Kidney (tissue), 14 donors: ENCODE data around the gene FER. TPM values are rescaled to one million over a fixed set of nuclear protein-coding genes. Genes with fewer than 3 reads are reported as not detected.

ENCODE experiments used
- DNase-seq, 5 donors: peaks; one replicate each; pipeline ENCODE4 v3.0.0-alpha.2; 2013 to 2020
- FAIRE-seq: peaks from 2 replicates; lab custom pipeline; 2012; peaks lifted over from hg19 to GRCh38; lab: Jason Lieb, UNC
- H3K27ac ChIP-seq, 2 donors: one replicate each; pipeline ENCODE4 v1.7.0; 2013; ENCODE audit warnings: low read depth in 2 of 2, low read length in 2 of 2, inconsistent platforms in 1 of 2
- H3K27me3 ChIP-seq: one replicate; pipeline ENCODE4 v1.7.1; 2013; ENCODE audit warnings: low read length, inconsistent platforms; ENCODE audit not compliant: control insufficient read depth, insufficient read depth
- H3K36me3 ChIP-seq, 3 donors: one replicate each; pipeline versions ENCODE4 v1.7.0 to v1.7.1; 2013; ENCODE audit warnings: low read length in 3 of 3, control low read depth in 1 of 3, inconsistent platforms in 1 of 3; ENCODE audit not compliant: insufficient read depth in 3 of 3, control insufficient read depth in 2 of 3
- H3K4me1 ChIP-seq, 3 donors: one replicate each; pipeline versions ENCODE4 v1.7.0 to v1.7.1; 2013; ENCODE audit warnings: low read length in 3 of 3, inconsistent platforms in 1 of 3, low read depth in 1 of 3; ENCODE audit not compliant: control insufficient read depth in 2 of 3, insufficient read depth in 2 of 3
- H3K4me3 ChIP-seq, 3 donors: one replicate each; pipeline versions ENCODE4 v1.7.0 to v1.8.1; 2013; ENCODE audit warnings: low read length in 3 of 3, control low read depth in 1 of 3, inconsistent platforms in 1 of 3
- H3K9ac ChIP-seq, 3 donors: one replicate each; pipeline versions ENCODE4 v1.7.0 to v1.7.1; 2013; ENCODE audit warnings: low read length in 3 of 3, control low read depth in 1 of 3, inconsistent platforms in 1 of 3
- H3K9me3 ChIP-seq, 3 donors: one replicate each; pipeline versions ENCODE4 v1.7.0 to v1.7.1; 2013; ENCODE audit warnings: low read length in 3 of 3, control low read depth in 1 of 3, inconsistent platforms in 1 of 3; ENCODE audit not compliant: control insufficient read depth in 2 of 3, insufficient read depth in 1 of 3
- intact Hi-C: fragments of 100-400 bp; cut with DNase I; formaldehyde crosslinking; loops from one replicate; pipeline ENCODE4 v1.11.1; 2022
- polyA plus RNA-seq: library from polyadenylated mRNA; stranded (reverse); fragments of 350-450 nt; fragmentation: Illumina TruSeq; extraction: RNeasy Lipid Tissue Mini Kit (QIAGEN cat#74804); gene quantifications from one replicate; pipeline ENCODE4 v1.2.3, GENCODE V29; 2014; ENCODE audit warnings: low read depth, low replicate concordance; ENCODE audit not compliant: insufficient read depth
- total RNA-seq: library from RNA; stranded (reverse); fragmentation: NEBNext Ultra II Directional; extraction: Animal tissue kit (Norgen Biotek cat#: 25700); gene quantifications from one replicate; pipeline ENCODE4 v1.2.1, GENCODE V29; 2021
- TF ChIP-seq, protein P1 (sequence below): IDR thresholded peaks from 3 replicates; pipeline ENCODE4 v1.5.1; 2012; ENCODE audit warnings: mild to moderate bottlenecking, moderate library complexity, borderline replicate concordance; ENCODE audit not compliant: insufficient read depth; ENCODE audit errors: extremely low read depth
- donor health status: control.
- donor health status: control.
- donor health status: control.
- donor health status: control.
- donor health status: control.
- donor health status: DM: yes; HTN: yes; CAD: no.
- donor health status: Normal renal cell carcinoma (clear cell type).

Gene FER
- total and polyA plus RNA-seq, 2 donors from 2014 or later: 2.1 to 38.2 TPM

DNA sequence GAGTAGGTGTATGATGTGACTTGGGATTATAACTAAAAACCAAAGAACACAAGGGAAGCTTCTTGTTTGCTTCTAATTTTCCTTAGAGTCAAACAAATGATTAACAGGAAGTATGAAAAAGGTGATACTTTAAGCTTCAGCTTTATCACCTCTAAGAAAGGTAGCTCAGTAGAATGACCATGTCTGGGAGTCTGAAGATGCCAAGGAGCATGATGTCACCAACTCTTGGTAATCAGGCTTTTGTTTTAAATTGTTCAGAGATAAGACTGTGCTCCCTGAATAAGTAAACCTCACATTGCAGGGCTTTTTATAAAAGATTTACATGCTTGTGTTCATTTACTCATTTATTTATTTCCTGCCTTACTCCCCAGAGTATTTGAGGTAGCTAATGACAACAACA lies 169.9 kb downstream of the FER start:
- Histone ChIP-seq H3K4me3 (no peak overlapping the region), H3K9me3 (no peaks in the 10 kb centered on the region), H3K4me1 (no peaks in the 10 kb centered on the region), H3K27me3 (no peaks in the 10 kb centered on the region), H3K9ac (no peak overlapping the region), H3K27ac (no peak overlapping the region), H3K36me3 (no peaks in the 10 kb centered on the region)
- no peak for FAIRE-seq
- intact Hi-C loops: no loop called here
- DNase-seq: no peak
- TF ChIP-seq, protein P1, sequence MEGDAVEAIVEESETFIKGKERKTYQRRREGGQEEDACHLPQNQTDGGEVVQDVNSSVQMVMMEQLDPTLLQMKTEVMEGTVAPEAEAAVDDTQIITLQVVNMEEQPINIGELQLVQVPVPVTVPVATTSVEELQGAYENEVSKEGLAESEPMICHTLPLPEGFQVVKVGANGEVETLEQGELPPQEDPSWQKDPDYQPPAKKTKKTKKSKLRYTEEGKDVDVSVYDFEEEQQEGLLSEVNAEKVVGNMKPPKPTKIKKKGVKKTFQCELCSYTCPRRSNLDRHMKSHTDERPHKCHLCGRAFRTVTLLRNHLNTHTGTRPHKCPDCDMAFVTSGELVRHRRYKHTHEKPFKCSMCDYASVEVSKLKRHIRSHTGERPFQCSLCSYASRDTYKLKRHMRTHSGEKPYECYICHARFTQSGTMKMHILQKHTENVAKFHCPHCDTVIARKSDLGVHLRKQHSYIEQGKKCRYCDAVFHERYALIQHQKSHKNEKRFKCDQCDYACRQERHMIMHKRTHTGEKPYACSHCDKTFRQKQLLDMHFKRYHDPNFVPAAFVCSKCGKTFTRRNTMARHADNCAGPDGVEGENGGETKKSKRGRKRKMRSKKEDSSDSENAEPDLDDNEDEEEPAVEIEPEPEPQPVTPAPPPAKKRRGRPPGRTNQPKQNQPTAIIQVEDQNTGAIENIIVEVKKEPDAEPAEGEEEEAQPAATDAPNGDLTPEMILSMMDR: no peak

DNA sequence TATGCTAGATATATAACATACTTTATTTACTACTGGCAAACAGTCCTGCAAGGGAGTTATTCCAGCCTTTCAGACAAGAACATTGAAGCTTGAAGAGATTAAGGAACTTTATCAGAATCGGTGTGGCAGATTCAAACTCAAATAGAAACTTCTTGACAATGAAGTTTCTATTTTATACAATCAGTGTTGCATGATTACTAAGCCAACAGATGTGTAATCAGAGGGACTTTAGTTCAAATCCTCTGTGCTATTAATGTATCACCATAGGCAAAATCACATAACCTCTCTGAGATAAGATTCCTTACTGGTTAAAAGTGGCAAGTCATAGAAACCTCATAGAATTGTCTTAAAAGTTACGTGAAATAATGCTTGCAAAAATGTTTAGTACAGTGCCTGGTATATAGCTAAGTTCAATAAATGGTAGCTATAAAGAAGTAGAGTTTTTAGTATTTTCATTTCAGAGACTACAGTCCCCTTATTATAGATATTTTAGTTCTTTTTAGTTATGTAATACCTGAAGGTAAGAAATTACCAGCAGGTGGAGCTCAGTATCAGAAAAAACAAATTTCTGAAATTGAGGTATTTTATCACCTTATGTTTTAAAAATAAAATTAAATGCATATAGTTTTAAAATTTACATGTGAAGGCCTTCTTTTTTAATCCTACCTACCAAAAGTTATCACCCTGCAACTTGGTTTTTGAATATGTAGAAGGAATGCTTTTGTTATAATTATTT lies 172.1 kb downstream of the FER start:
- Histone ChIP-seq H3K27ac (no peak overlapping the region), H3K4me3 (no peak overlapping the region), H3K27me3 (no peaks in the 10 kb centered on the region), H3K9me3 (no peaks in the 10 kb centered on the region), H3K36me3 (no peaks in the 10 kb centered on the region), H3K4me1 (no peaks in the 10 kb centered on the region), H3K9ac (no peak overlapping the region)
- TF ChIP-seq, protein P1: no peak
- intact Hi-C loops: no loop called here
- DNase-seq: no peak
- FAIRE-seq: peak; percentile 45

DNA sequence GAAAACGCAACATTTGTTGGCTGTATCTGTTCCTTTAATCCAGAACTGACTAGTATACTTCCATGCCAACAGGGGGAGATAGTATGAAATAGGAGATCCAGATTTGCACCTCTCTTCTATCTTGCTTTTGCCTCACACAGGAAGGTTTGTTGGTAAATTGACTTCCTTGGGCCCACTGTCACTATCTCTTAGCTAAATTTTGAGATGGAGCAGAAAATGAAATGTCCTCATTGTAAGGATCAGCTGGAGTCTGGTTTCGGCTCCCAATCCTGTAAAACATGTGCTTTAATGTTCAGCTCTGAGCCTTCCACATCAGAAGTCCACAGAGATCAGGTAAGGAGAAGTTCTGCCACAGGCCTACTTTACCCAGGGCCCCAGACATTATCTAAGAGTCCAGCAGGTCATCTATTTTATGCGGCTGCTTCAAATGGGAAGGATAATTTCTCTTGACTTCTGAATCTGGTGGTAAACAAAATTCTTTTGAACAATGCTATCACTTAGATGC lies 176.8 kb downstream of the FER start:
- DNase-seq (no peak), FAIRE-seq (no peak)
- Histone ChIP-seq H3K36me3 (no peaks in the 10 kb centered on the region), H3K4me1 (no peaks in the 10 kb centered on the region), H3K27ac (no peak overlapping the region), H3K9me3 (no peaks in the 10 kb centered on the region), H3K27me3 (no peaks in the 10 kb centered on the region), H3K9ac (no peak overlapping the region), H3K4me3 (no peak overlapping the region)
- TF ChIP-seq, protein P1: no peak
- intact Hi-C loops: no loop called here

DNA sequence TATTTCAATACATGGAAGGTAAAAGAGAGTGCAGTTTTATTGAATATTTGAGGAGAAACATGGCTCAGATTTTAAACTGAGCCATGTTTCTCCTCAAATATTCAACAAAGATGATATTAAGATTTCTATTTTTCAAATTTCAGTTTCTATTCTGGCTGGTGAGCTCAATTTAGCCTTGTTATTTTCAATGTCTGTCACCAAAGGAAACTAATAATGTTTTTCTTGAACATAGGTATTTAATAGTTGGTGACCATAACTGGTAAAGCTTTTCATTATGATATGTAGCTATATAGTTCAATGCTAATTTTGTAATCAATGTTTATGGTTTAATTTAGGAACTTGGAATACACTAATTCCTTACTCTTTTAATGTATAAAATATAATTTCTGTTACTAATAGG lies 177.4 kb downstream of the FER start:
- FAIRE-seq (no peak), DNase-seq (no peak)
- no peaks in the 10 kb centered on the region for H3K4me1 ChIP-seq
- H3K36me3 ChIP-seq: no peaks in the 10 kb centered on the region
- intact Hi-C loops: no loop called here
- H3K27me3 ChIP-seq: no peaks in the 10 kb centered on the region
- TF ChIP-seq, protein P1: no peak
- no peak overlapping the region for H3K4me3 ChIP-seq
- no peak overlapping the region for H3K9ac ChIP-seq
- no peaks in the 10 kb centered on the region for H3K9me3 ChIP-seq
- no peak overlapping the region for H3K27ac ChIP-seq
